Measurements from ENCODE around the gene MEIS3.

DNA sequence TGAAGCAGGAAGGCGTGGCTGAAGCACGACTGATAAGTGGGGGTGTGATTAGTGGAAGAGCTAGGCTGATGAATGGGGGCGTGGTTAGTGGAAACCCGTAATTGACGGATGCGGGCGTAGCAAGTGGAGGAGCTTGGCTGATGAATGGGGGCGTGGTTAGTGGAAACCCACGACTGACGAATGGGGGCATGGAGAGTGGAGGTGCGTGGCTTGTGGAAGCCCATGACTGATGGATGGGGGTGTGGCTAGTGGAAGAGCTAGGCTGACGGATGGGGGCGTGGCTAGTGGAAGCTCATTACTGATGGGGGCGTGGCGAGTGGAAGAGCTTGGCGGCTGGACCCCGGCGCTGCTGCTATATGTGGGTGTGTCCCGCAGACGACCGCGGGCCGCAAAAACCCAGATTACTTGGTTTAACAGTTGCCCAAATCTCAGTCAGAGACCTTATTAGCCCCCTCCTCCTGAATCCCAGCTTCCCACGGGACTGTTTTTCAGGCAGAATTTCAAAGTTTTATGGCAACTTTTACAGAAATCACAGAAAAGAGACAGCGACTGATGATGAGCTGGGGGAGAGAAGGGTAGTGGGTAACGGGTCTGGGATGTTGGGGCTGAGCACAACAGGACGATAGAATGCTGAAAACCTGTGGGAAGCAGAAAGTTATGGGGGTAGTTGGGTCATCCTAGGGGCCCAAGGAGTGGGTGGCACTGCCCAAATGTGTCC, 9.0 kb upstream of the MEIS3 start:
- TF ChIP-seq CTCF (IDR thresholded peaks at IDR 0.05; ENCODE audit: low read length): no peak
- TF ChIP-seq EZH2phosphoT487 (IDR thresholded peaks at IDR 0.05; ENCODE audit: low read length): no peak
